ENCODE measurements around the gene IQCH.
"Not testable (repeated sequence)": the region's sequence is repeated elsewhere in the genome, so short reads cannot be mapped to it uniquely, and the experiment has no call there.

The IQCH gene

DNA sequence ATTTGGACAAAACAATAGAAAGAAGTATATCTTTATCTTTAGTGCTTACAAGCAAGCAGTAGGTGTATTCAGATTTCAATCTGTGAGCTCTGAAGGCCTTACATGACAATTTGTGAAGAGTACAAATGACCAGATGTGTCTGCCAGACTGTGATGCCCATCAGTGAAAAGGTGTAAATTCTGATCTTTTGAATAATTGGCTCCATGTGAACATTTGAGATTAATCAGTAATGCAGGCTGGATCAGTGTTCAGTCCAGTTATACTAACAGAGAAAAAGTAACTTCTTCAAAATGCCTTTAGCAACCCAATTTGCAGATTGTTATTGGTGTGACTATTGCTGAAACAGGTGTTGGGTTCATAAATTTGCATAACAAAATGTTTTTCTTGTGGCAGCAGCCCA, 5.2 kb downstream of the IQCH start:
- Histone ChIP-seq H3K36me3 (ENCODE audit: control insufficient read depth, insufficient read depth, low read length) (no peaks in the 10 kb centered on the region), H3K4me1 (ENCODE audit: control insufficient read depth, insufficient read depth, low read length, poor library complexity, severe bottlenecking) (peaks cover 3% of the 10 kb centered on the region), H3K9me3 (ENCODE audit: control insufficient read depth, low read length) (no peaks in the 10 kb centered on the region), H3K27me3 (replicated peaks; ENCODE audit: control insufficient read depth, insufficient read depth, low read length, poor library complexity, severe bottlenecking) (no peaks in the 10 kb centered on the region), H3K4me3 (ENCODE audit: insufficient read depth, low read depth, low read length, poor library complexity, severe bottlenecking) (no peak overlapping the region), H3K27ac (ENCODE audit: insufficient read depth, low read length, poor library complexity, severe bottlenecking) (no peak overlapping the region)
- no peak for DNase-seq

DNA sequence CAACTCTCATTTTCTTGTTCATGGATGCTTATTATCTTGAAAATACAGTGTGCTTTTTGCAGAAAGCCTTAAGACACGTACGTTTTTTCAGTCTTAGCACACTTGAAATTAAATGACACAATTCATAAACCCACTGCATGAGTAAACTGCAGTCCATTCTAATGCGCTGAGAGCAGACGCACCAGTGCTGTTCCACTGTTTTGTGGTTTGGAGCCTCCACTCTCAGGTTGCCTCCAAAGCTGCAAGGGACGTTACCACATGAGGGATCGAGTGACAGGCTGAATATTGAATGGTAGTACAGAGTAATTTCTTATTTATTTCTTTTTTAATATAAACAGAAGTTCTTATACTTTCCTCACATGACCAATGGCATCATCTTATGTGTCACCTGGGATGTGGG, 12.3 kb downstream of the IQCH start:
- Histone ChIP-seq H3K36me3 (ENCODE audit: control insufficient read depth, insufficient read depth, low read length) (no peaks in the 10 kb centered on the region), H3K27ac (ENCODE audit: insufficient read depth, low read length, poor library complexity, severe bottlenecking) (no peak overlapping the region), H3K4me3 (ENCODE audit: insufficient read depth, low read depth, low read length, poor library complexity, severe bottlenecking) (no peak overlapping the region), H3K27me3 (replicated peaks; ENCODE audit: control insufficient read depth, insufficient read depth, low read length, poor library complexity, severe bottlenecking) (no peaks in the 10 kb centered on the region), H3K4me1 (ENCODE audit: control insufficient read depth, insufficient read depth, low read length, poor library complexity, severe bottlenecking) (no peaks in the 10 kb centered on the region), H3K9me3 (ENCODE audit: control insufficient read depth, low read length) (no peaks in the 10 kb centered on the region)
- no peak for DNase-seq

DNA sequence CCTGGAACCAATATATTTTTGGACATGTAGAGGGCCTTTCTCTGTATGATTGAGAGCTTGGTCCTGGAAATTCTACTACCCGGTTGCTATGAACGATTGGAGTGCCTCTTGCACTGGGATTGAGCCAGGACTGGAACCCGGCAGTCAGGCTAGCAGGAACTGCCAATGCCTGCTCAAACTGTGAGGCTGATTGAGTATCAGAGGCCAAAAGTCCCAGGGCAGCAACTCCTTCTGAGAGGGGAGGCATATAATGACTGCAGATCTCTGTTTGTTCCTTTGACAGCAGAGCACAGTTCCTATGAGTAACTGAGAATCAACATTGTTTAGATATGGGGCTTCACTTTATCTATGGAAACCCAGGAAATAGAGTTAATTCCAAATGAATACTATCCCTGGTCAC, 12.9 kb downstream of the IQCH start:
- no peaks in the 10 kb centered on the region for H3K4me1 ChIP-seq (ENCODE audit: control insufficient read depth, insufficient read depth, low read length, poor library complexity, severe bottlenecking)
- H3K9me3 ChIP-seq (ENCODE audit: control insufficient read depth, low read length), result no peaks in the 10 kb centered on the region
- no peaks in the 10 kb centered on the region for H3K36me3 ChIP-seq (ENCODE audit: control insufficient read depth, insufficient read depth, low read length)
- no peak for DNase-seq
- no peaks in the 10 kb centered on the region for H3K27me3 ChIP-seq (replicated peaks; ENCODE audit: control insufficient read depth, insufficient read depth, low read length, poor library complexity, severe bottlenecking)
- H3K4me3 ChIP-seq (ENCODE audit: insufficient read depth, low read depth, low read length, poor library complexity, severe bottlenecking), result no peak overlapping the region
- H3K27ac ChIP-seq (ENCODE audit: insufficient read depth, low read length, poor library complexity, severe bottlenecking), result no peak overlapping the region

DNA sequence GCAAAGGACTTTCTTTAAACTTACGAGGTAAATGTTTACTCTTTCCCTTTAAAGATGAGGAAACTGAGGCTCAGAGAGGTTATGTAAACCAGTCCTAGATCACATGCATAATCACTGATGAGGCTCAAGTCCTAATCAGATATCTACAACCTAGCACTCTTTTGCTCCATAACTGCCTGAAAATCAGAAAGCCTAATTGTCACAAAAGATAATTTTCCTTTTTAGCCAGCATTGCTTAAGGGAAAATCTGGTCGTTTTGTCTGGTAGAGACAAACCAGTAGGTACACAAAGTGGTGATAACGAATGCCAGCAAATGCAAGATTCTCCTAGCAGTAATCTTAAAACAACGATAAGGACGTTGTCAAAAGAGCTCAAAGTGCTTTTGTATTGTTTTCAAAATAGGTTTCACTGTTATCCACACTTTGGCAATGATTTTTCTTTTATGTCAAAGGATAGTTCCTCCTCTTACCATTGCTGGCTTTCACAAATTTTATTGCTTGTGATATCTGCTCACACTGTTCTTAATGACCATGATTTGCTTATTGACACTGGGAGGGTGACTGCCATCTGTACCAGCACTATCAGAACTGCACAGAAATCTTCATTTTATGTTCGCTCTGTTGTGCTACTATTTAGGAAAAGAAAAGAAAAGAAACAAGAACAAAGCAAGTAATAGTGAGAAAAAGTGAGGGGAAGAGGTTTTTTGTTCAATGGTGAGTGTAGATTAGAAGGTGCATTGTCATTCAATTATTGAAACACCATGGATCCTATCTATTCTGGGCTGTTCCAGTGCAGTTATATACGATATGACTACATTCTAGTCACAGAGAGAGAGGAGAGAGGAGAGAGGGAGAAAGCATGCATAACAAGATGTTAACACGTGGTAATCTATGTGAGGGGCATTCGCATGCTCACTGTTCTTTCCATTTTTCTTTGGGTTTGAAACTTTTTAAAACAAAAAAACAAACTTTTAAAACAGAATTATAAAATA, 13.7 kb downstream of the IQCH start:
- no peak overlapping the region for H3K27ac ChIP-seq (ENCODE audit: insufficient read depth, low read length, poor library complexity, severe bottlenecking)
- DNase-seq, result no peak
- H3K9me3 ChIP-seq (ENCODE audit: control insufficient read depth, low read length), result no peaks in the 10 kb centered on the region
- H3K36me3 ChIP-seq (ENCODE audit: control insufficient read depth, insufficient read depth, low read length), result no peaks in the 10 kb centered on the region
- H3K4me3 ChIP-seq (ENCODE audit: insufficient read depth, low read depth, low read length, poor library complexity, severe bottlenecking), result no peak overlapping the region
- H3K4me1 ChIP-seq (ENCODE audit: control insufficient read depth, insufficient read depth, low read length, poor library complexity, severe bottlenecking), result no peaks in the 10 kb centered on the region
- H3K27me3 ChIP-seq (replicated peaks; ENCODE audit: control insufficient read depth, insufficient read depth, low read length, poor library complexity, severe bottlenecking), result no peaks in the 10 kb centered on the region

DNA sequence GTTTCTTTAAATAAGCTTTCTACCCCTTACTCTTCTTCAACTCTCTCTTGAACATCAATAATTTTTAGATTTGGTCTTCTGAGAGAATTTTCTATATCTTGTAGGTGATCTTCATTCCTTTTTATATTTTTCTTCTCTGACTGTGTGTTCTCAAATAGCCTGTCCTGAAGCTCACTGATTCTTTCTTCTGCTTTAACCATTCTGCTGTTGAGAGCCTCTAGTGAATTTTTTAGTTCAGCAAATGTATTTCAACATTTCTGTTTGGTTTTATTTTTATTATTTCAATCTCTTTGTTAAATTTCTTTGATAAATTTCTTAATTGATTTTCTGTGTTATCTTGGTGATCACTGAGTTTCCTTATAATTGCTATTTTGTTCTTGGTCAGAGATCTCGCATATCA, 19.6 kb downstream of the IQCH start:
- no peak overlapping the region for H3K27ac ChIP-seq (ENCODE audit: insufficient read depth, low read length, poor library complexity, severe bottlenecking)
- no peak overlapping the region for H3K4me3 ChIP-seq (ENCODE audit: insufficient read depth, low read depth, low read length, poor library complexity, severe bottlenecking)
- no peaks in the 10 kb centered on the region for H3K4me1 ChIP-seq (ENCODE audit: control insufficient read depth, insufficient read depth, low read length, poor library complexity, severe bottlenecking)
- H3K27me3 ChIP-seq (replicated peaks; ENCODE audit: control insufficient read depth, insufficient read depth, low read length, poor library complexity, severe bottlenecking), result no peaks in the 10 kb centered on the region
- H3K36me3 ChIP-seq (ENCODE audit: control insufficient read depth, insufficient read depth, low read length), result no peaks in the 10 kb centered on the region
- no peak for DNase-seq
- H3K9me3 ChIP-seq (ENCODE audit: control insufficient read depth, low read length), result no peaks in the 10 kb centered on the region

DNA sequence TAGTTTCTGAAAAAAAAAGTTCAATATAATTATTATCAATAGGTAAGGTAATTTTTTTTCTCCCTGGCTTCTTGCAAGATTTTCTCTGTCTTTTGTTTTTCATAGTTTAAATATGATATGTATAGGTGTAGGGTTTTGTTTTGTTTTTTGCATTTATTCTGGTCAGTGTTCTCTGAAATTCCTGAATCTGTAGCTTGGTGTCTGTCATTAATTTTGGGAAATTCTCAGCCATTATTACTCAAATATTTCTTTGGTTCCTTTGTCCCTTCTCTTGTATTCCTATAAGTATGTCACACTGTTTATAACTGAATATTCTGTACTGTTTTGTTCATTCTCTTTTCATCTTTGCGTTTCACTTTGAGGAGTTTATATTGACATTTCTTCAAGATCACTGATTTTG, 22.1 kb downstream of the IQCH start:
- Histone ChIP-seq H3K27me3 (replicated peaks; ENCODE audit: control insufficient read depth, insufficient read depth, low read length, poor library complexity, severe bottlenecking) (no peaks in the 10 kb centered on the region), H3K36me3 (ENCODE audit: control insufficient read depth, insufficient read depth, low read length) (no peaks in the 10 kb centered on the region), H3K9me3 (ENCODE audit: control insufficient read depth, low read length) (no peaks in the 10 kb centered on the region), H3K4me3 (ENCODE audit: insufficient read depth, low read depth, low read length, poor library complexity, severe bottlenecking) (no peak overlapping the region), H3K27ac (ENCODE audit: insufficient read depth, low read length, poor library complexity, severe bottlenecking) (no peak overlapping the region), H3K4me1 (ENCODE audit: control insufficient read depth, insufficient read depth, low read length, poor library complexity, severe bottlenecking) (no peaks in the 10 kb centered on the region)
- no peak for DNase-seq

DNA sequence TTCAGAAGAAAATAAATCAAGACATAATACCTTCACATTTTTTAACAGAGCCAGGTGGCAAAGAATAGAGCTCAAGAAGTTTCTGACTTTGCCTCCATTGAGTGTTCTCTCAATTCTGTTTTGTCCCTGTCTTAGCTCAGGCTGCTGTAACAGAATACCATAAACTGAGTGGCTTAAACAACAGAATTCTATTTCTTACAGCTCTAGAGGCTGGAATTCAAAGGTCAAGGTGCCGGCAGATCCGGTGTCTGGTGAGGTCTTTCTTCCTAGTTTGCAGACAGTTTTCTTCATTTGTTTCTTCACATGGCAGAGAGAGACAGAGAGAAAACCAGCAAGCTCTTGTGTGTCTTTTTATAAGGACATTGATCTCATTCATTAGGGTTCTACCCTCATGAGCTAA, 25.6 kb downstream of the IQCH start:
- Histone ChIP-seq H3K9me3 (ENCODE audit: control insufficient read depth, low read length) (no peaks in the 10 kb centered on the region), H3K4me3 (ENCODE audit: insufficient read depth, low read depth, low read length, poor library complexity, severe bottlenecking) (no peak overlapping the region), H3K27ac (ENCODE audit: insufficient read depth, low read length, poor library complexity, severe bottlenecking) (no peak overlapping the region), H3K36me3 (ENCODE audit: control insufficient read depth, insufficient read depth, low read length) (no peaks in the 10 kb centered on the region), H3K4me1 (ENCODE audit: control insufficient read depth, insufficient read depth, low read length, poor library complexity, severe bottlenecking) (no peaks in the 10 kb centered on the region), H3K27me3 (replicated peaks; ENCODE audit: control insufficient read depth, insufficient read depth, low read length, poor library complexity, severe bottlenecking) (no peaks in the 10 kb centered on the region)
- no peak for DNase-seq

DNA sequence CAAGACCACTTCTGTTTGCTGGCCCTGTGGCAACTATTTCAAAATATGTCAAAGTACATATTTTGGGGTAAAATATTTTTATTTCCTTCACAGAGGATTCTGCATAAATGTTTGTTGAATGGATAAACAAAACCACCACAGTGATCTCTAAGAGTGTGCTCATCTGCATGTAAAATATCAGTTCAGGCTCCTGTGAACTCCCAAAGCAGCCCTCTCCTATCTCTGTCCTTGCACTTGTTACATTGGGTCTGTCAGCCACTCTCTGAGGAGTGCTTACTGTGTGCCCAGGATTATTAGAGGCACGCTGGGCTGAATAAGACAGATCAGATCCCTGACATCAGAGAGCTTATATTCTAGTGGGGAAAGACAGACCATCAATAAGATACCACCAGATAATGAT, 27.1 kb downstream of the IQCH start:
- Histone ChIP-seq H3K36me3 (ENCODE audit: control insufficient read depth, insufficient read depth, low read length) (no peaks in the 10 kb centered on the region), H3K4me3 (ENCODE audit: insufficient read depth, low read depth, low read length, poor library complexity, severe bottlenecking) (no peak overlapping the region), H3K27ac (ENCODE audit: insufficient read depth, low read length, poor library complexity, severe bottlenecking) (no peak overlapping the region), H3K9me3 (ENCODE audit: control insufficient read depth, low read length) (no peaks in the 10 kb centered on the region), H3K27me3 (replicated peaks; ENCODE audit: control insufficient read depth, insufficient read depth, low read length, poor library complexity, severe bottlenecking) (no peaks in the 10 kb centered on the region), H3K4me1 (ENCODE audit: control insufficient read depth, insufficient read depth, low read length, poor library complexity, severe bottlenecking) (no peaks in the 10 kb centered on the region)
- no peak for DNase-seq

DNA sequence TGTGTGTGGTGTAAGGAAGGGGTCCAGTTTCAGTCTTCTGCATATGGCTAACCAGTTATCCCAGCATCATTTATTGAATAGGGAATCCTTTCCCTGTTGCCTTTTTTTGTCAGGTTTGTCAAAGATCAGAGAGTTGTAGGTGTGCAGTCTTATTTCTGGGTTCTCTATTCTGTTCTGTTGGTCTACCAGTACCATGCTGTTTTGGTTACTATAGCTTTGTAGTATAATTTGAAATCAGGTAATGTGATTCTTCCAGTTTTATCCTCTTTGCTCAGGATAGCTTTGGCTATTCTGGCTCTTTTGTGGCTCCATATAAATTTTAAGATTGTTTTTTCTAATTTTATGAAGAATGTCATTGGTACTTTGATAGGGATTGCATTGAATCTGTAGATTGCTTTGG, 31.0 kb downstream of the IQCH start:
- not testable (repeated sequence) for H3K9me3 ChIP-seq (ENCODE audit: control insufficient read depth, low read length); H3K27me3 ChIP-seq (replicated peaks; ENCODE audit: control insufficient read depth, insufficient read depth, low read length, poor library complexity, severe bottlenecking); H3K36me3 ChIP-seq (ENCODE audit: control insufficient read depth, insufficient read depth, low read length); DNase-seq; H3K4me3 ChIP-seq (ENCODE audit: insufficient read depth, low read depth, low read length, poor library complexity, severe bottlenecking); H3K27ac ChIP-seq (ENCODE audit: insufficient read depth, low read length, poor library complexity, severe bottlenecking); H3K4me1 ChIP-seq (ENCODE audit: control insufficient read depth, insufficient read depth, low read length, poor library complexity, severe bottlenecking)

DNA sequence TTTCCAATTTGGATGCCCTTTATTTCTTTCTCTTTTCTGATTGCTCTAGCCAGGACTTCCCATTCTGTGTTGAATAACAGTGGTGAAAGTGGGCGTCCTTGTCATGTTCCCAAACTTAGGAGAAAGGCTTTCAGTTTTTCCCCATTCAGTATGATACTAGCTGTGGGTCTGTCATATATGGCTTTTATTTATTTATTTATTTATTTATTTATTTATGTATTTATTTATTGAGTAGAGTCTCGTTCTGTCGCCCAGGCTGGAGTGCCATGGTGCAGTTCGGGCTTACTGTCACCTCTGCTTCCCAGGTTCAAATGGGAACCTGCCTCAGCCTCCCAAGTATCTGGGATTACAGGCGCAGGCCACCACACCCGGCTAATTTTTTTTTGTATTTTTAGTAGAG, 31.8 kb downstream of the IQCH start:
- H3K9me3 ChIP-seq (ENCODE audit: control insufficient read depth, low read length); H3K36me3 ChIP-seq (ENCODE audit: control insufficient read depth, insufficient read depth, low read length); DNase-seq; H3K27ac ChIP-seq (ENCODE audit: insufficient read depth, low read length, poor library complexity, severe bottlenecking); H3K4me3 ChIP-seq (ENCODE audit: insufficient read depth, low read depth, low read length, poor library complexity, severe bottlenecking); H3K4me1 ChIP-seq (ENCODE audit: control insufficient read depth, insufficient read depth, low read length, poor library complexity, severe bottlenecking); H3K27me3 ChIP-seq (replicated peaks; ENCODE audit: control insufficient read depth, insufficient read depth, low read length, poor library complexity, severe bottlenecking): not testable (repeated sequence)

All from effector memory CD4-positive, alpha-beta T cell (primary cell).